ENCODE measurements around the gene PRMT9. TPM values are rescaled to one million over a fixed set of nuclear protein-coding genes. Genes with fewer than 3 reads are reported as not detected.

The PRMT9 gene
- total RNA-seq, 1 donor from 2014 or later, result 7.2 TPM

DNA sequence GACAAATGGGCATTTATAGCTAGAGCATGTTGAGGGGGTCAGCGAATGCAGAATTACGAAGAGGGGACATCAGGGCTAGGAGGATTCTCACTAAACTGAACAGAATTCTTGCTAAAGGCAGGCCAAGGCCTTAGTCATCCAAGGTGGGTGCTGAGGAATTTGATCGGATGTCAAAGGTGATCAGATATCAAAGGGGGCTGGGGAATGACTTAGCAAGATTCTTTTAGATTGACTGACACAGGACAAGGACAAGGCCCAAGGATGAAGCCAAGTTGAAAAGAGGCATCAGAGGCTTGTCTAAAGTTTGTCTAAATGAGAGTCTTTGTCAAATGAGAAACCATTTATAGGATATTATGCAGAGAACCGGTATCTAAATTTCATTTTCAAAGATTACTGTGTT is 57.1 kb downstream of the PRMT9 start:
- no peak for DNase-seq (ENCODE audit: low read depth)
- Histone ChIP-seq H3K36me3 (ENCODE audit: control insufficient read depth, insufficient read depth, low read length) (no peaks in the 10 kb centered on the region), H3K4me3 (ENCODE audit: low read depth, low read length) (no peak overlapping the region), H3K27me3 (ENCODE audit: control insufficient read depth, insufficient read depth, low read length) (no peaks in the 10 kb centered on the region)
- TF ChIP-seq, protein P1, sequence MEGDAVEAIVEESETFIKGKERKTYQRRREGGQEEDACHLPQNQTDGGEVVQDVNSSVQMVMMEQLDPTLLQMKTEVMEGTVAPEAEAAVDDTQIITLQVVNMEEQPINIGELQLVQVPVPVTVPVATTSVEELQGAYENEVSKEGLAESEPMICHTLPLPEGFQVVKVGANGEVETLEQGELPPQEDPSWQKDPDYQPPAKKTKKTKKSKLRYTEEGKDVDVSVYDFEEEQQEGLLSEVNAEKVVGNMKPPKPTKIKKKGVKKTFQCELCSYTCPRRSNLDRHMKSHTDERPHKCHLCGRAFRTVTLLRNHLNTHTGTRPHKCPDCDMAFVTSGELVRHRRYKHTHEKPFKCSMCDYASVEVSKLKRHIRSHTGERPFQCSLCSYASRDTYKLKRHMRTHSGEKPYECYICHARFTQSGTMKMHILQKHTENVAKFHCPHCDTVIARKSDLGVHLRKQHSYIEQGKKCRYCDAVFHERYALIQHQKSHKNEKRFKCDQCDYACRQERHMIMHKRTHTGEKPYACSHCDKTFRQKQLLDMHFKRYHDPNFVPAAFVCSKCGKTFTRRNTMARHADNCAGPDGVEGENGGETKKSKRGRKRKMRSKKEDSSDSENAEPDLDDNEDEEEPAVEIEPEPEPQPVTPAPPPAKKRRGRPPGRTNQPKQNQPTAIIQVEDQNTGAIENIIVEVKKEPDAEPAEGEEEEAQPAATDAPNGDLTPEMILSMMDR (IDR thresholded peaks at IDR 0.05; ENCODE audit: insufficient read depth, low read length, poor library complexity, severe bottlenecking), result no peak

DNA sequence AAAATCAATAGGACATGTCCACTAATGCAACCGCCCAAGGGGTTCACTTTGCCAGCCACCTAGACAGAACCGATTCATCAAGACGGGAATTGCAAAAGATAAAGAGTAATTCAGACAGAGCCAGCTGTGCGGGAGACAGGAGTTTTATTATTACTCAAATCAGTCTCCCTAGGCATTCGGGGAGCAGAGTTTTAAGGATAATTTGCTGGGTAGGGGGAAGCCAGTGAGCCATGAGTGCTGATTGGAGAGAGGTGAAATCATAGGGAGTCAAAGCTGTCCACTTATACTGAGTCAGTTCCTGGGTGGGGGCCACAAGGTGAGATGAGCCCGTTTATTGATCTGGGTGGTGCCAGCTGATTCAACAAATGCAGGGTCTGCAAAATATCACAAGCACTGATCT is 58.2 kb downstream of the PRMT9 start:
- Histone ChIP-seq H3K36me3 (ENCODE audit: control insufficient read depth, insufficient read depth, low read length) (no peaks in the 10 kb centered on the region), H3K4me3 (ENCODE audit: low read depth, low read length) (no peak overlapping the region), H3K27me3 (ENCODE audit: control insufficient read depth, insufficient read depth, low read length) (no peaks in the 10 kb centered on the region)
- no peak for DNase-seq (ENCODE audit: low read depth)
- TF ChIP-seq, protein P1 (IDR thresholded peaks at IDR 0.05; ENCODE audit: insufficient read depth, low read length, poor library complexity, severe bottlenecking), result no peak

DNA sequence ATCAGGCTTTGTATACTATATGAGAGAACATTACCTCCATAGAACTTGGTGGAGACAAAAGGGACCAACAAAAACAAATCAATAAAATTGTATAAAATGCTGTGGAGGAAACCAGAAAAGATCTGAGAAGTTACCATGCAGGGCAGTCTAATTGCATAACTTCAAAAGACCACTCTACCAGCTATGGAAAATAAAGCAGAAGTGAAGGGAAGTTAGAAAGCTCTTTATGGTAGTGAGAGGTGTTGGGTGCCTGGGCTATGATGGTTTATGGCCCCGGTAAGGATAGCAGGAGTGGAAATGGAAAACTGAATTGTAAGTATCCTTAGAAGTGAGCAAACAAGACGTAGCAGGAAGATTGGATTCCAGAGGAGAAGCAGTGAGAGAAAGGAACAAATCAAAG is 63.6 kb downstream of the PRMT9 start:
- Histone ChIP-seq H3K4me3 (ENCODE audit: low read depth, low read length) (no peak overlapping the region), H3K36me3 (ENCODE audit: control insufficient read depth, insufficient read depth, low read length) (no peaks in the 10 kb centered on the region), H3K27me3 (ENCODE audit: control insufficient read depth, insufficient read depth, low read length) (no peaks in the 10 kb centered on the region)
- TF ChIP-seq, protein P1 (IDR thresholded peaks at IDR 0.05; ENCODE audit: insufficient read depth, low read length, poor library complexity, severe bottlenecking), result no peak
- no peak for DNase-seq (ENCODE audit: low read depth)

DNA sequence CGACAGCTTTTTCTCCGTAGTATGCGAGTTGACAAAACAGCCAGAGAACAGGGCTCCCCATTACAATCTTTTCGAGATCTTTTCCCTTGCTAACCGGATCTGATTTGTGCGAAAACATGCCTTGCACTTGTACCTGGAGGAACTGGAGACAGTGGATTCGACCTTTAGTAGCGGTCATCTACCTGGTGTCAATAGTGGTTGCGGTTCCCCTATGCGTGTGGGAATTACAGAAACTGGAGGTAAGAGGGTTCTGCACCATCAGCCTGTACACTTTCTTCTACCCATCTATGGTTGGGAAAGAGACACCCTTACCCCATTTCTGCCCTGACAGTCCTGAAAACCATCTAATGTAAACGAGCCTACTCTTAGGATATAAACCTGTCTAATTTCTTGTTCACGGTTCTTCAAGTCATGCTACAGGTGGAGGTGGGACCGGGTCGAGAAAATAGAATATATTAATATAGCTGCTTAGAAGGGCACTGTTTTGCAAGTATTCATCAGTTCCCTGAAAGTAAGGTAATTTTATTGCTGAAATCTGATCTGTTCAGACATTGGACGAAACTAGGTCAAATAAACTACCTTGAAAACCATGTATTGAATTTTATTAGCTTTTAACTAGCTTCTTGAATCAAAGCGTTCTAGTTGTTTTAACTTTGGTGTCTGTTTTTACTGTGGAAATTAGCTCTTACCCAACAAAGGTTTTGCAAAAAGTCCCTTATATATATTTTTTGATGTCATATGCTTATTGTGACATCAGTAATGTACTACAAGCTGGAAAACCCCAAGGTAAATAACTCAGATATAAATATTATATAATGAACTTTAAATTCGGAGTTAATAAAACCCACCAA is 65.9 kb downstream of the PRMT9 start:
- TF ChIP-seq, protein P1 (IDR thresholded peaks at IDR 0.05; ENCODE audit: insufficient read depth, low read length, poor library complexity, severe bottlenecking), result no peak
- DNase-seq (ENCODE audit: low read depth), result no peak
- peak overlapping the region; percentile 72 for H3K4me3 ChIP-seq (ENCODE audit: low read depth, low read length)
- H3K36me3 ChIP-seq (ENCODE audit: control insufficient read depth, insufficient read depth, low read length), result no peaks in the 10 kb centered on the region
- H3K27me3 ChIP-seq (ENCODE audit: control insufficient read depth, insufficient read depth, low read length), result no peaks in the 10 kb centered on the region

DNA sequence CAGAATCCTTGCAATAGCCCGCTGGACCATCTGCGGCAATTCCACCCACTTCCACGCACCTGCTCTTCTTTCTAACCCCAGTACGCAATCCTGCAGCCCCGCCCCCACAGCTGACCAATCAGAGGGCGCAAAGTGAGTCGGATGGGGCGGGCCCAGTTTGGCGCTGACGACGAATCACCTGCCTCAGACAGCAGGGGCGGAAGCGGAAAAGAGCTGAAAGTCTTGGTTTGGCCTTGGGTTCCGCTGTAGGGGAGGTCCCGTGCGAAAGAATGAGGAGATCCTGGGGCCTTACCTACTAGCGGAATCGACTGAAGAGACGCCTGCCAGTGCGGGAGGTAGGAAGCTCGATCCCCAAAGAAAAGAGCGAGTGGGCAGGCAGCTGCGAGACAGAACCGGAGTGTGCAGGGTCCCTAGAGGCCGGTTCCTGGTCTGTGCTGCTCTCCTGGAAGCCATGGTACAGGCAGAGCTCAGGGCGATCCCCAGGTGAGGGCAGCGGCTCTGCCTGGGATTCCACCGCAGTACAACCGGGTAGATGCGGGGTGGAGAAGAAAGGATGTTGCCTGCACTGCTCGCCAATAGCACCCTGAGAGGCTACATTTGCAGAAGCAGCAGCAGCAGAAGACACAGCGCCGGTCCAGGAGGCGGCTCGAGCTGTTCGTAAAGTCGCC is 66.7 kb downstream of the PRMT9 start, which contains the start of gene TMEM184C:
TMEM184C (plus strand) TSS at position 225 of the 668 bp plus-strand sequence. CDS start 560 bp downstream, outside the sequence.
- Histone ChIP-seq H3K27me3 (ENCODE audit: control insufficient read depth, insufficient read depth, low read length) (no peaks in the 10 kb centered on the region), H3K36me3 (ENCODE audit: control insufficient read depth, insufficient read depth, low read length) (no peaks in the 10 kb centered on the region), H3K4me3 (ENCODE audit: low read depth, low read length) (peak within 1 kb of the TSS; percentile 72)
- TF ChIP-seq, protein P1 (IDR thresholded peaks at IDR 0.05; ENCODE audit: insufficient read depth, low read length, poor library complexity, severe bottlenecking), result no peak
- peak; percentile 83 for DNase-seq (ENCODE audit: low read depth)
